ENCODE data around the gene HIVEP2.

Gene HIVEP2

GRCh38 chr6:142887517-142887916 lies 57.5 kb downstream of the HIVEP2 start:
- DNase-seq, result no peak

DNA sequence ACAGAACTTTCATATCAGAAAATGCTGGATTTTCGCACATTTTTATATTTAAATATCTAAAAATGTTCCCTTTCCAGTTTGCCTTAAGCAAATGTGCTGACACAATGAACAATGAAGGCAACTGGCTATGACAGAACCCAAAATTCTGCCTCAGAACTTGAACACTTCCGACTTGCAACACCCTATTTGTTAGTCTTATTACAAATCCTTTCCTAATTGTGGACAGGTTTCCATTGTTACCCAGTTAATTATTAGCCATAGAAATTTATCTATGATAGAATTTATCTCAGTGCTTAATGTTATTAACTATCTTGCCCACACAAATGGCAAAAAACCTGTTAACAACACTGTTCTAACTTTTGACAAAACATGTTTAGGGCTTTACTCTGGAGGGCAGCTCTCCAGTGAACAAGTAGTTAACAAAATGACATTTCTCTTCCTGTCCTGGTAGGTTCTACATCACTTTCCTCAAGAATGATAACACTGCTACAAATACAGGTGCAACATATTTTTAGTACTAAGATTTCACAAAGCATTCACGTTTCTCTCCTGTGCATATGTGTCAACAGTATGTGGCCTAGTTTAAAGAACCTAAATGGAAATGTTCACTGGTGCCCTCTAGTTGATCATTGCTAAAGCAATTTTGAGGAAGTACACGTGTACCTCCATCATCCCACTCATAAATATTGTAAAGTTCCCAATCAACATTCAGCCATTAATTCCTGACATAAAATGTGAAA lies 58.4 kb downstream of the HIVEP2 start:
- no peak for DNase-seq

GRCh38 chr6:142885182-142885867 lies 59.7 kb downstream of the HIVEP2 start:
- peak in 1 of 2 experiments; percentile 57 for DNase-seq

DNA sequence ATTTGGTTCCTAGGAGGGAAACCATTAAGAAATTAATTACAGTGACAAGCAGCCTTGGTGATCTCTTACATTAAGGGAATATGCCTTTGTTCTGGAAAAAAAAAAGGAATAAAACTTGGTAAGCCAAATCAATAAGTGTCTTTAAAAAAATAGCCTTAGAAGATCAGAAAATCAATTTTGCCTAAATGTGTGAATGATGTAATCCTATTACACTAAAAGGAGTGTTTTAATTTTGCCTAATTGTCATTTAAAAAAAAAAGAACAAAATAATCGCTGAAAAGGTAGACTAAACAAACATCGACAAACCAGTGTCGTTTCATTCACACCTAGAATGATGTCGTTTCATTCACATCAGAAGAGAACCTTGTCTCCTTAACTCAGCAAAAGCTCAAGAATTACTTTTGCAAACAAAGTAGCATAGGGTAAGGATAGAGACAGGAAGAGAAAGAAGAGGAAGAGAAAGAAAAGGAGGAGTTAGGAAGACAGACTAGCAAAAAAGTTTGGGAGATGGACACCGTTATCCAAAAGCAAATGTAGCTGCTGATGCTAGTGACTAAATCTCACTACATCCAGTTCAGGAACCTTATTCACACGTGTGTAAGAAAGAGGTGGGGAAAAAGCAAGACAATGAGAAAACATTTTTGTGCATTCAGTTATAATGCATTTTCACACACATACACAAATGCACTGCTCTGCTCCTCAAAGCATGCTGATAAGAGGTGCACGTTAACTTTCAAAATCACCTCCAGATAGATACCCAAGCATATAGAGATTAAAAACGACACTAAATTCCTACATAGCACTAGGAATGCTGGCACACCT lies 60.6 kb downstream of the HIVEP2 start:
- no peak for DNase-seq

DNA sequence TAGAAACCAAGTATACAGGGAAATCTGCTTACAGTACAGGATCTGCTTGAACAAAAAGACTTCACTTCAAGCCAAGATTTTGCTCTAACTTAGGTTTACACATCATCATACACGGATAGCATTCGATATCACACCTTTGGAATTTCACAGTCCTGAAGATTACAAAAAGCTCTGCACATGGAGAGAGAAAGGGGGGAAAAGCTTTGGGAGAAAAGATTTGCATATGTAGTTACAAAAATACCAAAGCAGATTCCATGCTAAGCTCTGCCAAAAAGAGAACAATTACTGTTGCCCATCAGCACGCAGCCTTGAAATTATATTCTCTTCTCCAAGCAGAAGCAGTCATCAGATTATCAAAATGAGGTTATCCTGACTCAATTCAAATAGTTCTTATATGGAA lies 62.0 kb downstream of the HIVEP2 start:
- no peak for DNase-seq

- DNase-seq, result no peak
Observed at GRCh38 chr6:142881761-142882160, 63.2 kb downstream of the HIVEP2 start.

- no peak for DNase-seq
Observed at GRCh38 chr6:142881290-142881689, 63.7 kb downstream of the HIVEP2 start.

- no peak for DNase-seq
Observed at GRCh38 chr6:142880201-142880600, 64.8 kb downstream of the HIVEP2 start.

DNA sequence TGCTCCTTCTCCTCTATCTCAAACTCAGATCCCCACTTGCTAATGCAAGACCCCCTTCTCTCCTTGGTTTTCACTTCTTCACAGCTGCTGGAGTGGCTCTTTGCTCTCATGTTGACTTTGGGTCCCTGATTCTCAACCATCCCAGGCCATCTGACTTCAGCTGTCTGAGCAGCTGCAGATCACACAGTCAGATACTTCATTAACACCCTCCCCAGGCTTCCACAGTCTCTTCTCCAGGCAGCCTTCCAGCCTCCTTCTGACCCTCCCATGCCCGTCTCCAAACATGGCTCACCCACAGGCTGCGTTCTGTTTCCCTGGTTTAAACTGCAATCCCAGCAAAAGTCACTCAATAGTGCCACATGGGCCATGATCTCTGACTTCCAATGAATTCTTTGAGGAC lies 65.4 kb downstream of the HIVEP2 start:
- DNase-seq, result no peak

GRCh38 chr6:142879076-142879475 lies 65.9 kb downstream of the HIVEP2 start:
- DNase-seq, result no peak

DNA sequence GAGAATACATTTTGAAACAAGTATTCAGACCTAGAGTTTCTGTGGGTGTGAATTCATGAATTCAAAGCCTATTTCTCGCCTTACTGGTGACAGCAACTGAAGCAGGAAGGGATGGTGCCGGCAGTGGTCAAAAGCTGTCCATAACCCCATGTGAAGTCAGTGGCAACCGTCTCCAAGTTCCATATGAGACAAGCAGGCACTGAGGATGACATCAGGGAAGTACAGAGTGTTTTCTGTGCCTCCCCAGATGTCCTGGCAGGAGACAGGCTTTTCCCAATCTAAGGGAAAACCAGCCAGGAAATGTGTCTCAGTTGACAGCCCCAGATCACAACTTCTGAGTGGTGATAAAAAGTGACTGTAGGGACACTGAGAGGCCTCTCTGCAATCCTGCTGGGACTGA lies 66.6 kb downstream of the HIVEP2 start:
- no peak for DNase-seq

DNA sequence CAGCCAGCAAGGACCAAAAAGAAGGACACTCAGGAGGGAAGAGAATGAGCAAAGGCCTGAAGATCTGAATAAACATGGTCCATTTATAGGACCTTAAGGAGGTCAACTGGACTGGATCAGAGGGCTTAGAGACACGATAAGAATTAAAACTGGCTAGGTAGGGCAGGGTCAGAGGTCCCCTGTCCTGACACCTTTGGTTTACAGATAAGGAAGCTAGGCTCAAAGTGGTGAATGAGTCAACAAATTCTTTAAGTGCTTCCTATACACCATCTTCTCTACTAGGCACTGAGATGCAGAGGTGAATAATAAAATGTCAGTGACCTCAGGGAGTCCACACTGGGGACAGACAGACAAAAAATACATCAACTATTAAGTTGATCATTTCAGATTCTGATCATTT lies 70.3 kb downstream of the HIVEP2 start:
- no peak for DNase-seq

DNA sequence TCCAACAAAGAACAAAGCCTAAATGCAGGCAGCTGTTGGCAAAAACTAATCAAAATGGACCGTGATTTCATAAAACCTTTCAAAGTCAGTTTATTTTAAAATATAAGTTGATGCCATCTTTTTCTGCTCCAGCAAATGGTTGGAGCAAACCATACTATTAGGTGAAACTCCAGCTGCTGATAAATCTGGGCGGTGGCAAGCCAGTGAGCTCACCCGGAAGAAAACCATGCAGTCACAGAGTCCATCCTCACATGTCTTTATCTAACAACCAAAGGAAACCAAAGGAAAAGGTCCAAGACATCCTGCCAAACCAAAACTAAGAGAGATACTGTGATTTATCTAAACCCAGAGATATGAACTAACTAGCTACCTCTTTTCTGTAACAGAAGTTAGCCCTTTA lies 72.6 kb downstream of the HIVEP2 start:
- no peak for DNase-seq

DNA sequence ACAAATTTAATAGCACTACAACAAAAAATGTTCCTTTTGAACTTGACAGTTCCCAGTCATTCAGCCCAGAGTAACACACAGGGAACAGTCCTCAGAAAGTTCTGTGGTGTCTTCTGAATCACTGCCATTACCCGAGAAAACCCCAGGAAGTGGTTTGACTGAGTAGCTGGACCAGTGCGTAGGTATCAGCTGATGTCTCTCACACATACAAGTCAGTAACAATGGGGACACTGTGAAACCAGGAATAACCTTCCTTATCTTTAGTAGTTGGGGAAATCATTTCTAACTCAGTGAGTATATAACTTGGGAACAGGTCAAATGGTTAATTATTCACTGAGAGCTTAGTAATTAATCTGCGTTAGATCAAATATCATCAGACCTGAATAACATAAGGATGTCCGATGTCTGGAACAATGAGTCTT lies 73.1 kb downstream of the HIVEP2 start:
- DNase-seq, result peak in 1 of 2 experiments; percentile 73

DNA sequence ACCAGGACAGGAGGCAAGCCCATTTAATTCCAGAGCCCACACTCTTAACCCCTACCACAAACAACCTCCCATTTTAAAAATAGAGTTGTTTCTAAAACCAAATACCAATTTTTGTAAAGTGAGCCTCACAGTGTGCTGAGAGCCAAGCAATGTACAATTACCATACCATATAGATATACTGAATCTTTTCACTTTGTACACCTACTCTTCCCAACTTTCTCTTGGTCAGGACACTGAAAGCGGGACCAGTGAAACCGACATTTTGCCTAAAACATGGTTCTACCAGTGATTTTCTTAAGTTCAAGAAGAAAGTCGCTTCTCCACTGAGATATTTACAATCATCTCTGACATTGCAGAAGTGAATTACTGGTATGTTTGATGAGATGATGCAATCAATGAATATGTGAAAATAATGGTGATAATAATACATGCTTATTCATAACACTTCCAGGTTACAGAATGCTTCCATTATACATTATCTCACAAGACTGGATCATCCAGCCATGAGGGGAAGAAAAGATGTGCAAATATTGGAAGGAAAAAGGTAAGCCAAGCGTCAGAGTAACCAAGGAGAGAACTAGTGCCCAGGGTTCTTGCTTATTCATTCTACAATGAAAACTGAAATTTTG lies 74.1 kb downstream of the HIVEP2 start:
- DNase-seq, result no peak

DNA sequence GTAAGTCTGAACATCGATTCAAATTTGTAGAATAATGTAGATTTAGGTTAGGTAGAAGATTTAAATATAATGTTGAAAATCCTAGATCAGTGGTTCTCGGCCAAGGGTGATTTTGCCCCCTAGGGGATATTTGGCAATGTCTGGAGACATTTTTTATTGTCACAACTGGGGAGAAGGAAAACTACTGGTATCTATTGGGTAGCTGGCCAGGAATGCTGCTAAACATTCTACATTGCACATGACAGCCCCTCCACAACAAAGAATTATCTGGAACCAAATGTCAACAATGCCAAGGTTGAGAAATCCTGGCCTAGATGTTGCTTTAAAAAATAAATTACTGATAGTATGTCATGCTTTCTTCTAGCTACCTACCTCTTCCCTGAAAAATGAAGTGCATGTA lies 76.1 kb downstream of the HIVEP2 start:
- DNase-seq, result no peak

DNA sequence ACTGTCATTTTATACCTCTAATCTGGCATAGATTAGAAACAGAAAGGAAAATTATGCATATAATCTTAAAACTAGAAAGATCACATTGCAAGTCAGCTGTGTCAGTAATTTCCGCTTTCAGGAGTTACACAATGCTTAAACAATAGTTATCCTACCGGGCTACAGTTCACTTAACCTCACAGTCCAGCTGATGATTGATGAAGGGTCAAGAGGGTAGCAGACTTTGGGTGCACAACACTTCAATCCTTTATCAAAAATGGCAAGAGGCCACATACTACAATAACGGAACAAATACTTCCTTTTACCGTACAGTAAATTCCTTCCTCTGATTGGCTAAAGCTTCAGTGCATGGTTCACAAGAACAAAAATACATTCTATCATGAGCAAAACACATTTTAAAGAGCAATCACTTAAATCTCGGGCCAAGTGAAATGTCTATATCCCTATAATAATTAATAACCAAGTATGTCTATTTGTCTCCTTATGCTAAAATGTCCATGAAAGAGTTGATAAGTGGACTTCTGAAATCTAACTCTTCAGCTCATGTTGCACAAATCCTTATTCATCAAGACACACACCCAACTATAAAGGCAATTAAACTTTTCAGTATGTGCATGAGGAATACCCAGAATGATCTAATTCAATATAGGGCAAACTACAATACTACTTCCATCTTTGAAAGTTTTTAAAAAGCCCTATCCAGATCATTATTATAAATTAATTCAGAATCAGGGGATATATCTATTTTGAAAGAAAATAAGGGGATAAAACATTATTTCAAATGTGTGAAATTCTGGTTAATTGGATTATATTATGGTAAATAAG lies 76.8 kb downstream of the HIVEP2 start:
- no peak for DNase-seq

- DNase-seq, result no peak
Observed at GRCh38 chr6:142867355-142867801, 77.6 kb downstream of the HIVEP2 start.

DNA sequence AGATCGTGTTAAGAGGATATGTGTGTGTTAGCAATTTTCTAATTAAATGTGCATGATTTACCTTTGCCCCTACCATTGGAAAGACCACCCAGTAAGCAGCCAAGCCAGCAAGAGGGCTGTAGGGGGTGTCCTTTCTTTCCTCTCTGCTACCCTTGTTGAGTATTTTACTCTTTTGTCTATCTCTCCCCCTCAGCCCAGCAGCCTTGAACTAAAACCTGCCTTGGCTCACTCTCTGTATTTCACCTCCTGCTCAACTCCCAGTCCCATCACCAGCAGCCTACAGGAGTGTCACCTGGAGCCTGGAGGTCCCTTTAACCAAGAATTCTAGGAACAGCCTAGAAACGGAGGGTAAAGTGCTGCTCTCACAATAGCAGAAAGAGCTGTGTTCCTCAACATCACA lies 81.0 kb downstream of the HIVEP2 start:
- DNase-seq, result no peak

DNA sequence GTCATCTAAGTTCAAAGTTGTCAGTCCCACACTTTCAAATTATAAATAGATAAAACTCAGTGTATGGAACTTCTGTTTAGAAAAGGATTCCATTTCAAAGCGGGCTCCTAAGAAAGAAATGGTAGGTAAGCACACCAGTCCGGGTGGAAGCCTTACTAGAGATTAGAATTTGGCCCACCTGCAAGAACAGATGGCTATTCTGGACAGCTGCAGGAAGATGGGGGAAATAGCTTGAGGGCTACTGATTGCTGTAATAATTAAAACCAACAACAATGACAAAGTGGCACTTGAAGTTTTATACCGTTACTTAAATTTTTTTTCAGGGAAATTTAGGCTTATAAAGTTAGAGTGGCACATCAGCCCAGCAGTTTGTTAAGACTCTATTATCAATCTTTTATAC lies 83.3 kb downstream of the HIVEP2 start:
- no peak for DNase-seq

- DNase-seq, result no peak
Observed at GRCh38 chr6:142860498-142860897, 84.5 kb downstream of the HIVEP2 start.
